ENCODE measurements around the gene LNX1. TPM values are rescaled to one million over a fixed set of nuclear protein-coding genes. Genes with fewer than 3 reads are reported as not detected.

Gene LNX1
- total RNA-seq, 1 donor from 2014 or later, result 0.34 TPM

- Histone ChIP-seq H3K27me3 (no peaks in the 10 kb centered on the region), H3K79me2 (ENCODE audit: low read depth) (no peaks in the 10 kb centered on the region), H3K4me3 (no peak overlapping the region), H2AFZ (replicated peaks) (no peak overlapping the region), H3K4me2 (no peak overlapping the region), H3K9me3 (ENCODE audit: low read depth) (no peaks in the 10 kb centered on the region), H4K20me1 (ENCODE audit: low read depth) (no peaks in the 10 kb centered on the region), H3K36me3 (peaks cover 13% of the 10 kb centered on the region), H3K4me1 (no peaks in the 10 kb centered on the region), H3K27ac (no peak overlapping the region), H3F3A (ENCODE audit: low read depth) (no peaks in the 10 kb centered on the region), H3K9ac (no peak overlapping the region)
- no peaks in the 10 kb centered on the region for H3K27me3 Mint-ChIP-seq (ENCODE audit: insufficient read depth, low read depth)
- no peak for DNase-seq (ENCODE audit: low spot score)
- TF ChIP-seq EZH2 (IDR thresholded peaks at IDR 0.05), result no peak
- no peak for TF ChIP-seq CTCF (IDR thresholded peaks at IDR 0.05)
- no peak for TF ChIP-seq EZH2phosphoT487 (IDR thresholded peaks at IDR 0.05)
- H3K9me3 Mint-ChIP-seq, result no peaks in the 10 kb centered on the region
- peaks cover 33% of the 10 kb centered on the region for H3K36me3 Mint-ChIP-seq
- H3K4me1 Mint-ChIP-seq, result no peaks in the 10 kb centered on the region
- H3K4me3 Mint-ChIP-seq, result no peak overlapping the region
- H3K27ac Mint-ChIP-seq, result no peak overlapping the region
These were observed 158.5 kb downstream of the LNX1 start for GRCh38 chr4:53432528-53433424.

GRCh38 chr4:53431052-53431451 lies 160.2 kb downstream of the LNX1 start:
- Histone ChIP-seq H3F3A (ENCODE audit: low read depth) (no peaks in the 10 kb centered on the region), H3K27ac (no peak overlapping the region), H4K20me1 (ENCODE audit: low read depth) (no peaks in the 10 kb centered on the region), H3K9me3 (ENCODE audit: low read depth) (no peaks in the 10 kb centered on the region), H3K27me3 (no peaks in the 10 kb centered on the region), H3K4me1 (no peaks in the 10 kb centered on the region), H3K4me3 (no peak overlapping the region), H3K79me2 (ENCODE audit: low read depth) (no peaks in the 10 kb centered on the region), H3K36me3 (peaks cover 22% of the 10 kb centered on the region), H3K4me2 (no peak overlapping the region), H3K9ac (no peak overlapping the region), H2AFZ (replicated peaks) (no peak overlapping the region)
- Mint-ChIP-seq H3K27me3 (ENCODE audit: insufficient read depth, low read depth) (no peaks in the 10 kb centered on the region), H3K27ac (no peak overlapping the region), H3K4me1 (no peaks in the 10 kb centered on the region), H3K9me3 (no peaks in the 10 kb centered on the region), H3K4me3 (no peak overlapping the region), H3K36me3 (peaks cover 26% of the 10 kb centered on the region)
- no peak for DNase-seq (ENCODE audit: low spot score)
- TF ChIP-seq EZH2 (IDR thresholded peaks at IDR 0.05), result no peak
- TF ChIP-seq EZH2phosphoT487 (IDR thresholded peaks at IDR 0.05), result no peak
- TF ChIP-seq CTCF (IDR thresholded peaks at IDR 0.05), result no peak

- peaks cover 31% of the 10 kb centered on the region for H3K36me3 ChIP-seq
- no peaks in the 10 kb centered on the region for H3K9me3 ChIP-seq (ENCODE audit: low read depth)
- Mint-ChIP-seq H3K4me1 (no peaks in the 10 kb centered on the region), H3K9me3 (no peaks in the 10 kb centered on the region), H3K4me3 (no peak overlapping the region), H3K27me3 (ENCODE audit: insufficient read depth, low read depth) (no peaks in the 10 kb centered on the region), H3K36me3 (peaks cover 21% of the 10 kb centered on the region), H3K27ac (no peak overlapping the region)
- no peak overlapping the region for H3K4me2 ChIP-seq
- no peaks in the 10 kb centered on the region for H3K4me1 ChIP-seq
- no peaks in the 10 kb centered on the region for H3K79me2 ChIP-seq (ENCODE audit: low read depth)
- H3K27ac ChIP-seq, result no peak overlapping the region
- no peak overlapping the region for H3K9ac ChIP-seq
- no peak overlapping the region for H3K4me3 ChIP-seq
- DNase-seq (ENCODE audit: low spot score), result no peak
- TF ChIP-seq CTCF (IDR thresholded peaks at IDR 0.05) (no peak), EZH2phosphoT487 (IDR thresholded peaks at IDR 0.05) (no peak), EZH2 (IDR thresholded peaks at IDR 0.05) (no peak)
- H3K27me3 ChIP-seq, result no peaks in the 10 kb centered on the region
- no peaks in the 10 kb centered on the region for H3F3A ChIP-seq (ENCODE audit: low read depth)
- no peaks in the 10 kb centered on the region for H4K20me1 ChIP-seq (ENCODE audit: low read depth)
- H2AFZ ChIP-seq (replicated peaks), result no peak overlapping the region
These were observed 163.9 kb downstream of the LNX1 start for GRCh38 chr4:53427366-53427765.

Measured in neural progenitor cell (in vitro differentiated cells).